ENCODE results near the gene KCNIP1.

The KCNIP1 gene

DNA sequence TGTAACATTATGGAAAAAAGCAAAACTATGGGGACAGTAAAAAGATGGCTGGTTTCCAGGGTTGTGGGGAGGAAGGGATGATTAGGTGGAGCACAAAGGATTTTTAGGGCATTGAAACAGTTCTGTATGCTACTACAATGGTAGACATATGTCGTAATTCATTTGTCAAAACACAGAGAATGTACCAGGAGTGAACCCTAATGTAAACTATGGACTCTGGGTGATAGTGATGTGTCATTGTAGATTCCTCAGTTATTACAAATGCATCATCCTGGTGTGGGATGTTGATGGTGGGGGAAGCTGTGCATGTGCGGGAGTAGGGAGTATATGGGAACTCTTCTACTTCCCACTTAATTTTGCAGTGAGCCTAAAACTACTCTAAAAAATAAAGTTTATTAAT lies 144.7 kb downstream of the KCNIP1 start:
- Histone ChIP-seq H3K9ac (ENCODE audit: low read depth, low read length) (no peak overlapping the region), H3K4me3 (ENCODE audit: low read depth, low read length) (no peak overlapping the region), H3K27me3 (ENCODE audit: control insufficient read depth, insufficient read depth, low read length) (no peaks in the 10 kb centered on the region), H3K36me3 (ENCODE audit: control insufficient read depth, insufficient read depth, low read length) (no peaks in the 10 kb centered on the region), H3K9me3 (ENCODE audit: control insufficient read depth, insufficient read depth, low read length) (no peaks in the 10 kb centered on the region), H3K4me1 (ENCODE audit: control insufficient read depth, insufficient read depth, low read length) (no peaks in the 10 kb centered on the region)

GRCh38 chr5:170650850-170651249 lies 147.0 kb downstream of the KCNIP1 start:
- no peak overlapping the region for H3K9ac ChIP-seq (ENCODE audit: low read depth, low read length)
- no peaks in the 10 kb centered on the region for H3K4me1 ChIP-seq (ENCODE audit: control insufficient read depth, insufficient read depth, low read length)
- no peaks in the 10 kb centered on the region for H3K36me3 ChIP-seq (ENCODE audit: control insufficient read depth, insufficient read depth, low read length)
- H3K27me3 ChIP-seq (ENCODE audit: control insufficient read depth, insufficient read depth, low read length): no peaks in the 10 kb centered on the region
- no peak overlapping the region for H3K4me3 ChIP-seq (ENCODE audit: low read depth, low read length)
- H3K9me3 ChIP-seq (ENCODE audit: control insufficient read depth, insufficient read depth, low read length): no peaks in the 10 kb centered on the region

DNA sequence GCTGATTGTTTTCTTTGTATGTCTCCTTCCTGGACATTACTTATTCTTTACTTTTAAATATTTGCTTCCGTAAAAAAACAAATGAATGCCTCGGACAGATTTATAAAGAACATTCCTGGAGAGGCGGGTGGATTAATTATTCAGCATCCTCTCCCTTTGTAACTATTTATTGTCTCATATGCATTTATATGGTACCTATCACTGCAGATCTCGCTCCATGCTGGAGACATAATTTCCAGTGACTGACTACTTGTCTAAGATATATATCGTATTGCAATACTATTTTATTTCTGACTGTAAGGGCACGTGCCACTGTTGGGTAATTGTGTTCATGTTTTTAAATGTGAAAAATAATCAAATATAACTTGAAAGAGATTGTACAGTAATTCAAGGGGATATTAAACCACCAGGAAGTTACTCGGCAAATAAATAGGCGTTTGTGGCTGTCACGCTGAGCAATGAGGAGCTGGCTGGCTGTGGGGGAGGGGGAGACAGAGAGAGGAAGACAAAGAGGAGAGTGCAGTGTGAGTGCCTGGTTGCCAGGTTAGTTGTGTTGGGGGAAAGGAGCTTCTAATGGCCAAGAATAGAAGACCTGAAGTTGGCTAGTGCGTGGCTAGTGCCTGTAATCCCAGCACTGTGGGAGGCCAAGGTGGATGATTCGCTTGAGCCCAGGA lies 147.9 kb downstream of the KCNIP1 start:
- H3K9ac ChIP-seq (ENCODE audit: low read depth, low read length): no peak overlapping the region
- H3K4me1 ChIP-seq (ENCODE audit: control insufficient read depth, insufficient read depth, low read length): no peaks in the 10 kb centered on the region
- no peaks in the 10 kb centered on the region for H3K9me3 ChIP-seq (ENCODE audit: control insufficient read depth, insufficient read depth, low read length)
- H3K4me3 ChIP-seq (ENCODE audit: low read depth, low read length): no peak overlapping the region
- H3K36me3 ChIP-seq (ENCODE audit: control insufficient read depth, insufficient read depth, low read length): no peaks in the 10 kb centered on the region
- H3K27me3 ChIP-seq (ENCODE audit: control insufficient read depth, insufficient read depth, low read length): no peaks in the 10 kb centered on the region

DNA sequence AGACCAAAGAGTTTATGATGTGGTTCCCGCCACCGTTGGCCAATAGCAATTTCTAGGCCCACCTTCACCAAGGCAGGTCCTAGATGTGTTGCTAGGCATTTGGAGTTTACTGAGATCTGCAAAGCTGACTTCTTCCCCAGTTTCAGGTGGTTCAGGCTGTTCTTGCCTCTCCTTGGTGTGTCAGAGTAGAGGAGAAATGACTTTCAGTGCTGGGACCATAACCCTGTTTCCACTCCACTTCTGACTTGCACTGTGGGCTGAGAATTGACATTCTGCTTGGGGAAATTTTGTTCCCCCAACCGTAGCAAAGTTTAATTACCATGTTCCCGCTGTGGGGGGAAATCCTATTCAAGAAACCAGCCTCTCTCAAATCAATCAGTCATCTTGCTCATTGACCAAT lies 151.7 kb downstream of the KCNIP1 start:
- no peak overlapping the region for H3K9ac ChIP-seq (ENCODE audit: low read depth, low read length)
- no peaks in the 10 kb centered on the region for H3K27me3 ChIP-seq (ENCODE audit: control insufficient read depth, insufficient read depth, low read length)
- no peaks in the 10 kb centered on the region for H3K9me3 ChIP-seq (ENCODE audit: control insufficient read depth, insufficient read depth, low read length)
- no peaks in the 10 kb centered on the region for H3K4me1 ChIP-seq (ENCODE audit: control insufficient read depth, insufficient read depth, low read length)
- no peak overlapping the region for H3K4me3 ChIP-seq (ENCODE audit: low read depth, low read length)
- no peaks in the 10 kb centered on the region for H3K36me3 ChIP-seq (ENCODE audit: control insufficient read depth, insufficient read depth, low read length)

- H3K4me3 ChIP-seq (ENCODE audit: low read depth, low read length): no peak overlapping the region
- H3K27me3 ChIP-seq (ENCODE audit: control insufficient read depth, insufficient read depth, low read length): no peaks in the 10 kb centered on the region
- H3K36me3 ChIP-seq (ENCODE audit: control insufficient read depth, insufficient read depth, low read length): no peaks in the 10 kb centered on the region
- H3K9me3 ChIP-seq (ENCODE audit: control insufficient read depth, insufficient read depth, low read length): no peaks in the 10 kb centered on the region
- H3K9ac ChIP-seq (ENCODE audit: low read depth, low read length): no peak overlapping the region
- H3K4me1 ChIP-seq (ENCODE audit: control insufficient read depth, insufficient read depth, low read length): no peaks in the 10 kb centered on the region
Observed at GRCh38 chr5:170655920-170656319, 152.1 kb downstream of the KCNIP1 start.

DNA sequence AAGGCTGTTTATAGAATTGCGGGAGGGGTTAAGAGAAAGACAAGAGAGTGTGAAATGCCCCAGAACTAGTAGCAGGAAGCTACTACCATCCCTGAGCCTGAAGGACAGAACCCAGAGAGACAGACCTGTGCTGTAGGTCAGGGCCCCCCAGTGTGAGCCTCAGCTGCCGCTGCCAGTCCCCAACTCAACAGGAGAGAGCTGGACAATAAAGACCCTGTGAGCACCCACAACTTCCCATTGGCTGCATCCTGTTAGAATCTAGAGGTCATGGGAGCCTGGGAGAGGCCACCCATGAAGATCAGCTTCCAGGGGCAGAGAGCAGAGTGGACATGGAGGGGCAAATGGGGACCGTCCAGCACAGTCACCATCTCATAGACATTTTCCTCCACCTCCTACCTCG lies 152.5 kb downstream of the KCNIP1 start:
- H3K9me3 ChIP-seq (ENCODE audit: control insufficient read depth, insufficient read depth, low read length): no peaks in the 10 kb centered on the region
- H3K4me3 ChIP-seq (ENCODE audit: low read depth, low read length): no peak overlapping the region
- no peaks in the 10 kb centered on the region for H3K36me3 ChIP-seq (ENCODE audit: control insufficient read depth, insufficient read depth, low read length)
- no peak overlapping the region for H3K9ac ChIP-seq (ENCODE audit: low read depth, low read length)
- no peaks in the 10 kb centered on the region for H3K27me3 ChIP-seq (ENCODE audit: control insufficient read depth, insufficient read depth, low read length)
- H3K4me1 ChIP-seq (ENCODE audit: control insufficient read depth, insufficient read depth, low read length): no peaks in the 10 kb centered on the region

DNA sequence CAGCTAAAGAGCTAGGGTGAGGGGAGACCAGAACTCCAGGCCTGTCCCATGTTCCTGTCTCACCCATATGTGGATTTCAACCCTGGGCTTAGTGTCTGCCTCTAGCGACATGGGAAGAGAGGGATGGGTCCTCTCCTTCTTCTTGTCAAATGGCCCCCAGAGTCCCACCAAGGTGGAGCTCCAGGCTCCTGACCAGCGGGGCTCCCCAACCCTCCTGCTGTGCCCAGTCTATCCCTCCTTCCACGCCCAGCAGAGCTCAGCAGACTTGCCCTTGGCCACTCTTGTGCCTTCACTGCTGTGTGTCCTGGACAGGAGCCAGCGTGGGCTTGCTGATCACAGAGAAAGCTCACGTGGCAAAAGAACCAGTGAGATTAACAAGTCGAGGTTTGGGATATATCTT lies 156.7 kb downstream of the KCNIP1 start:
- Histone ChIP-seq H3K9ac (ENCODE audit: low read depth, low read length) (no peak overlapping the region), H3K27me3 (ENCODE audit: control insufficient read depth, insufficient read depth, low read length) (no peaks in the 10 kb centered on the region)

GRCh38 chr5:170662966-170663365 lies 159.1 kb downstream of the KCNIP1 start:
- Histone ChIP-seq H3K4me3 (ENCODE audit: low read depth, low read length) (no peak overlapping the region), H3K27me3 (ENCODE audit: control insufficient read depth, insufficient read depth, low read length) (no peaks in the 10 kb centered on the region), H3K4me1 (ENCODE audit: control insufficient read depth, insufficient read depth, low read length) (no peaks in the 10 kb centered on the region), H3K9me3 (ENCODE audit: control insufficient read depth, insufficient read depth, low read length) (no peaks in the 10 kb centered on the region), H3K9ac (ENCODE audit: low read depth, low read length) (no peak overlapping the region), H3K36me3 (ENCODE audit: control insufficient read depth, insufficient read depth, low read length) (no peaks in the 10 kb centered on the region)

More for the DNA sequence above, 156.7 kb downstream of the KCNIP1 start:
- H3K4me3 ChIP-seq (ENCODE audit: low read depth, low read length): no peak overlapping the region
- no peaks in the 10 kb centered on the region for H3K36me3 ChIP-seq (ENCODE audit: control insufficient read depth, insufficient read depth, low read length)
- no peaks in the 10 kb centered on the region for H3K9me3 ChIP-seq (ENCODE audit: control insufficient read depth, insufficient read depth, low read length)
- no peaks in the 10 kb centered on the region for H3K4me1 ChIP-seq (ENCODE audit: control insufficient read depth, insufficient read depth, low read length)

DNA sequence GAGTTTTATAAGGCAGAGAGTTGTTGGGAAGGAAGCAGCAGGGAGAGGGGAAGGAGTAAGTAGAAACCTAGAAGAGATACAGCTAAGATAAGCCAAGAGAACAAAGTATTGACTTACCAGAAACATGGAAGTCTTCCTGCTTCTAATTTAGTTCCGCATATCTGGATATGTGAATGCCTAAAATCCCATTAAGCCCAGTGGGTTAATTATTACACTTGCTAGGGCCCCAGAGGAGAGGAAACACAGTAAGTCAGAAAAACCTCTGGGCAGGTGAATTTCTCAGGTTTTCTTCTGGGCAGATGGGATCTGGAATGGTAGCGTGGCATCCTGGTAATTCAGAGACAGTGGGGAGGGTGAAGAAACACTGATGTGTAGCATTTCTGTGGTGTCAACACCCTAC lies 175.0 kb downstream of the KCNIP1 start:
- Histone ChIP-seq H3K4me3 (ENCODE audit: low read depth, low read length) (no peak overlapping the region), H3K9me3 (ENCODE audit: control insufficient read depth, insufficient read depth, low read length) (no peaks in the 10 kb centered on the region), H3K36me3 (ENCODE audit: control insufficient read depth, insufficient read depth, low read length) (no peaks in the 10 kb centered on the region), H3K9ac (ENCODE audit: low read depth, low read length) (no peak overlapping the region), H3K27me3 (ENCODE audit: control insufficient read depth, insufficient read depth, low read length) (peaks cover 42% of the 10 kb centered on the region), H3K4me1 (ENCODE audit: control insufficient read depth, insufficient read depth, low read length) (no peaks in the 10 kb centered on the region)

DNA sequence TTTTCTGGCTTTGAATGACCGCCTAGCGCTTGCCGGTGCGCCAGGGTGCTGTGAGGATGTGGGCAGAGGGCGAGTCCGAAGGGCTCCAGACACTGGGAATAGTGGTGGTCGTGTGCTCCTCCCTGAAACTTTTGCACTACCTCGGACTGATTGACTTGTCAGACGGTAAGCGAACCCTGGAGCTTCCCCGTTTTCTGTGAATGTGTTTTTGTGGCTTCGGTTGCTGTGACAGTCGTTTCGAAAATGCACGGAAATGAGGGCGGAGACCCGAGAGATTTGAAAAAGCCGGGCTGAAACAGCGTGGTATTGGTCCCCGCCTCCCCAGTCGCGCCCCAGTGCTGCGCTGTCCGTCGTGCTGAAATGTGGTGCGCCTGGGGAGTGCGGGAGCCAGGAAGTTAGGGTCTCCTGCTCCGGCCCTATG lies 177.2 kb downstream of the KCNIP1 start:
- peak overlapping the region; percentile 76 for H3K4me3 ChIP-seq (ENCODE audit: low read depth, low read length)
- no peaks in the 10 kb centered on the region for H3K36me3 ChIP-seq (ENCODE audit: control insufficient read depth, insufficient read depth, low read length)
- H3K9me3 ChIP-seq (ENCODE audit: control insufficient read depth, insufficient read depth, low read length): no peaks in the 10 kb centered on the region
- peaks cover 42% of the 10 kb centered on the region for H3K27me3 ChIP-seq (ENCODE audit: control insufficient read depth, insufficient read depth, low read length)
- no peaks in the 10 kb centered on the region for H3K4me1 ChIP-seq (ENCODE audit: control insufficient read depth, insufficient read depth, low read length)
- no peak overlapping the region for H3K9ac ChIP-seq (ENCODE audit: low read depth, low read length)

DNA sequence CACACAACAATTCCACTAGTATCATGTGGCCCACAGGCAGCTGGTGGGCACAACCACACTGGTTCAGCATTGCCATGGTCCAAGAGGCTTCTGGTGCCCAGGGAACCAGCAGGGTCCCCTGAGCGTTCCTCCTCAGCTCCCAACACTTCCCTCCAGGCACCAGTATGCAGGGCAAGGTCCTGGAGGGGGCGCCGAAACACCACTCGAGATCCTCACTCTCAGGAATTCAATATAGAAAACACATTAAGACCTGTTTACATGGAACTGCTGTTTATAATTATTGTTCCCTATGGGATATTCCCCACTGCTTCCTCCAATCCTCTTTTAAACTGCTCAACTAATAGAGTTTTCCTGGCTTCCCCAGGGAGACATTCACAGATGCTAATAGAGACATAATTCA lies 187.8 kb downstream of the KCNIP1 start:
- no peaks in the 10 kb centered on the region for H3K27me3 ChIP-seq (ENCODE audit: control insufficient read depth, insufficient read depth, low read length)
- H3K36me3 ChIP-seq (ENCODE audit: control insufficient read depth, insufficient read depth, low read length): no peaks in the 10 kb centered on the region
- no peaks in the 10 kb centered on the region for H3K9me3 ChIP-seq (ENCODE audit: control insufficient read depth, insufficient read depth, low read length)
- H3K9ac ChIP-seq (ENCODE audit: low read depth, low read length): no peak overlapping the region
- no peak overlapping the region for H3K4me3 ChIP-seq (ENCODE audit: low read depth, low read length)
- H3K4me1 ChIP-seq (ENCODE audit: control insufficient read depth, insufficient read depth, low read length): peaks cover 3% of the 10 kb centered on the region

GRCh38 chr5:170693701-170694100 lies 189.9 kb downstream of the KCNIP1 start:
- peaks cover 3% of the 10 kb centered on the region for H3K4me1 ChIP-seq (ENCODE audit: control insufficient read depth, insufficient read depth, low read length)
- no peaks in the 10 kb centered on the region for H3K9me3 ChIP-seq (ENCODE audit: control insufficient read depth, insufficient read depth, low read length)
- no peak overlapping the region for H3K4me3 ChIP-seq (ENCODE audit: low read depth, low read length)
- H3K36me3 ChIP-seq (ENCODE audit: control insufficient read depth, insufficient read depth, low read length): no peaks in the 10 kb centered on the region
- H3K27me3 ChIP-seq (ENCODE audit: control insufficient read depth, insufficient read depth, low read length): no peaks in the 10 kb centered on the region
- H3K9ac ChIP-seq (ENCODE audit: low read depth, low read length): no peak overlapping the region
